Panc1 (cell line): Measurements from ENCODE around the gene PTMS. TPM values are rescaled to one million over a fixed set of nuclear protein-coding genes. Genes with fewer than 3 reads are reported as not detected.

Experiments
- ATAC-seq: fragments of 200-7000 bp; cut with Tn5 transposase; 2 replicates; pipeline ENCODE4 v1.9.1; 2020; ENCODE audit warnings: mild to moderate bottlenecking, moderate library complexity
- BruUV-seq: library from RNA; stranded (reverse); fragments of 400-500 nt; replicated peaks from 2 replicates; lab custom pipeline; 2021; lab: Mats Ljungman, UMichigan
- CTCF ChIA-PET: fragments of 300-600 bp; sonication (Branson Sonifier 250); formaldehyde crosslinking; loops from one replicate; lab custom pipeline; 2022; ENCODE audit warnings: antibody characterized with exemption; lab: Charles Lee
- POLR2A ChIA-PET: fragments of 300-600 bp; sonication (Branson Sonifier 250); formaldehyde crosslinking; loops from one replicate; lab custom pipeline; 2022; ENCODE audit warnings: antibody characterized with exemption; lab: Charles Lee
- DNase-seq: peaks from one replicate; pipeline ENCODE4 v3.0.0-alpha.2; 2010; ENCODE audit warnings: low read depth, low spot score
- H3K27ac ChIP-seq: 2 replicates; pipeline ENCODE4 v1.5.1; 2011; ENCODE audit warnings: mild to moderate bottlenecking, low read length, inconsistent platforms
- H3K27me3 ChIP-seq: fragments of 200-500 bp; sonication (Bioruptor generic); 2 replicates; pipeline ENCODE4 v1.6.0; 2014; ENCODE audit warnings: low read length, inconsistent platforms; ENCODE audit not compliant: control insufficient read depth, insufficient read depth
- H3K36me3 ChIP-seq: fragments of 200-500 bp; sonication (Bioruptor generic); 2 replicates; pipeline ENCODE4 v1.5.1; 2014; ENCODE audit warnings: inconsistent platforms, mild to moderate bottlenecking, low read length, moderate library complexity; ENCODE audit not compliant: control insufficient read depth, insufficient read depth
- H3K4me1 ChIP-seq: 2 replicates; pipeline ENCODE4 v1.5.1; 2011; ENCODE audit warnings: inconsistent platforms, mild to moderate bottlenecking, low read length, moderate library complexity; ENCODE audit not compliant: control insufficient read depth, insufficient read depth
- H3K4me3 ChIP-seq, 2 experiments: 2 replicates each; pipeline ENCODE4 v1.5.1; 2011 to 2012; ENCODE audit warnings: low read depth in 2 of 2, low read length in 2 of 2, mild to moderate bottlenecking in 2 of 2, inconsistent platforms in 1 of 2, moderate library complexity in 1 of 2
- H3K9me3 ChIP-seq: fragments of 200-500 bp; sonication (Bioruptor generic); 2 replicates; pipeline ENCODE4 v1.5.1; 2014; ENCODE audit warnings: low read depth, mild to moderate bottlenecking, inconsistent platforms, low read length, moderate library complexity; ENCODE audit not compliant: control insufficient read depth, insufficient read depth
- CTCF ChIP-seq: fragments of 450-650 bp; IDR thresholded peaks from 2 replicates; pipeline ENCODE4 v1.5.1; 2017; ENCODE audit warnings: mild to moderate bottlenecking
- POLR2AphosphoS5 ChIP-seq: IDR thresholded peaks from 2 replicates; pipeline ENCODE4 v1.6.1; 2012; ENCODE audit warnings: mild to moderate bottlenecking, low read depth, low read length, moderate library complexity
- REST ChIP-seq, 2 experiments: IDR thresholded peaks; 2 replicates each; pipeline ENCODE4 v1.6.1; 2011 to 2012; ENCODE audit warnings: low read depth in 2 of 2, control low read depth in 1 of 2, low read length in 1 of 2, mild to moderate bottlenecking in 1 of 2, moderate library complexity in 1 of 2; ENCODE audit not compliant: insufficient read depth in 1 of 2
- SIN3A ChIP-seq: IDR thresholded peaks from 2 replicates; pipeline ENCODE4 v1.6.1; 2012; ENCODE audit warnings: low read depth, mild to moderate bottlenecking, low read length, moderate library complexity, borderline replicate concordance; ENCODE audit not compliant: insufficient read depth
- TCF7L2 ChIP-seq: IDR thresholded peaks from 2 replicates; pipeline ENCODE4 v1.6.1; 2011; ENCODE audit warnings: mild to moderate bottlenecking, low read depth, low read length, inconsistent platforms
- in situ Hi-C: cut with HindIII; loops from 2 replicates; pipeline ENCODE4 v1.10.0; 2016; ENCODE audit warnings: low sequenced_read_pairs, low pct_unique_long_range_greater_than_20kb
- intact Hi-C: fragments of 100-400 bp; cut with micrococcal nuclease; formaldehyde crosslinking; loops from one replicate; pipeline ENCODE4 v1.10.0; 2022; ENCODE audit not compliant: unreplicated experiment
- total RNA-seq: library from RNA; stranded (reverse); gene quantifications from one replicate; pipeline ENCODE4 v1.2.1, GENCODE V29; 2021; ENCODE audit not compliant: unreplicated experiment

Gene PTMS
- total RNA-seq, 1 experiment from 2014 or later = 395 TPM

GRCh38 chr12:6751767-6752166, 14.4 kb upstream of the PTMS start:
- BruUV-seq = no TSS peak
- DNase-seq (no peak), ATAC-seq (no peak)
- Histone ChIP-seq H3K4me3 (peak overlapping the region; percentile 85), H3K27ac (peak overlapping the region; percentile 94), H3K4me1 (peaks cover 14% of the 10 kb centered on the region), H3K36me3 (peaks cover 10% of the 10 kb centered on the region), H3K27me3 (no peaks in the 10 kb centered on the region), H3K9me3 (no peaks in the 10 kb centered on the region)
- in situ Hi-C loops (no loop called here), intact Hi-C loops (loop anchor here (5.0 kb wide), 1 partner anchor 76 kb away; the partner anchor contains the start of gene P3H3)
- TF ChIP-seq REST (IDR thresholded peaks at IDR 0.05; ENCODE audit: insufficient read depth in 1 of 2, low read depth in 2 of 2, low read length in 1 of 2) (no peak), CTCF (no peak), POLR2AphosphoS5 (no peak), SIN3A (no peak), TCF7L2 (no peak)
- ChIA-PET CTCF (interaction anchor here (1.6 kb wide), 1 partner anchor 14 kb away, joined by 12 read pairs; the partner anchor contains the start of gene PTMS), POLR2A (no interaction called here)

- Histone ChIP-seq H3K9me3 (no peaks in the 10 kb centered on the region), H3K27ac (peak overlapping the region; percentile 94), H3K36me3 (peaks cover 10% of the 10 kb centered on the region), H3K27me3 (no peaks in the 10 kb centered on the region), H3K4me3 (peak overlapping the region; percentile 85), H3K4me1 (peaks cover 14% of the 10 kb centered on the region)
- intact Hi-C loops (loop anchor here (5.0 kb wide), 1 partner anchor 75 kb away; the partner anchor contains the start of gene P3H3), in situ Hi-C loops (no loop called here)
- ChIA-PET CTCF (interaction anchor here (0.9 to 1.6 kb wide), 2 partner anchors 14 to 63 kb away, joined by 3 to 12 read pairs; partner anchors contain the start of gene PTMS), POLR2A (interaction anchor here (0.9 to 1.2 kb wide), 3 partner anchors 14 to 26 kb away, joined by 3 to 4 read pairs (median 3); partner anchors contain the start of genes LAG3 and PTMS)
- TF ChIP-seq REST (IDR thresholded peaks at IDR 0.05; ENCODE audit: insufficient read depth in 1 of 2, low read depth in 2 of 2, low read length in 1 of 2) = no peak
- no peak for TF ChIP-seq CTCF
- no peak for TF ChIP-seq TCF7L2
- no peak for TF ChIP-seq SIN3A
- no peak for TF ChIP-seq POLR2AphosphoS5
- BruUV-seq = TSS peak; percentile 69
- peak; percentile 22 for ATAC-seq
- no peak for DNase-seq
These were observed 13.8 kb upstream of the PTMS start for GRCh38 chr12:6752167-6752920.
